GM12878 (cell line): ENCODE measurements around the gene ESRRB. TPM values are rescaled to one million over a fixed set of nuclear protein-coding genes. Genes with fewer than 3 reads are reported as not detected.

Source experiments
- CHD4 ChIP-seq: fragments of 200-600 bp; sonication (generic); IDR thresholded peaks from 2 replicates; pipeline ENCODE4 v1.6.1; 2016; ENCODE audit warnings: mild to moderate bottlenecking
- IKZF1 ChIP-seq: fragments of 450-650 bp; conservative IDR thresholded peaks from 2 replicates; pipeline ENCODE4 v1.6.1; 2017; ENCODE audit warnings: antibody characterized with exemption, mild to moderate bottlenecking
- KLF5 ChIP-seq: fragments of 450-650 bp; IDR thresholded peaks from 2 replicates; pipeline ENCODE4 v1.6.1; 2014; ENCODE audit warnings: mild to moderate bottlenecking; ENCODE audit not compliant: partially characterized antibody
- MXI1 ChIP-seq: fragments of 150-350 bp; IDR thresholded peaks from 2 replicates; pipeline ENCODE4 v1.6.1; 2011; ENCODE audit warnings: low read depth, mild to moderate bottlenecking, inconsistent platforms, low read length, improper control_type of control experiment
- PKNOX1 ChIP-seq: fragments of 450-650 bp; IDR thresholded peaks from 2 replicates; pipeline ENCODE4 v1.6.1; 2016; ENCODE audit warnings: mild to moderate bottlenecking
- SIX5 ChIP-seq: IDR thresholded peaks from 2 replicates; pipeline ENCODE4 v1.6.1; 2011; ENCODE audit warnings: mild to moderate bottlenecking, low read depth, low read length, moderate library complexity; ENCODE audit not compliant: severe bottlenecking
- ZNF384 ChIP-seq: IDR thresholded peaks from 2 replicates; pipeline ENCODE4 v1.6.1; 2012; ENCODE audit warnings: low read depth, mild to moderate bottlenecking, low read length, improper control_type of control experiment, borderline replicate concordance
- ZNF592 ChIP-seq: fragments of 450-650 bp; IDR thresholded peaks from 2 replicates; pipeline ENCODE4 v1.6.1; 2017; ENCODE audit warnings: mild to moderate bottlenecking, moderate library complexity
- polyA plus RNA-seq, 11 experiments: library from polyadenylated mRNA; depleted of rRNA in 4 of 11; unstranded in 6 of 11; stranded (reverse) in 5 of 11; fragments of >200 nt; fragmentation: Nextera tagmentation in 4 of 11; fragmentation: Illumina TruSeq in 1 of 11; extraction: Ambion mirVana in 4 of 11; extraction: Trizol in 1 of 11; gene quantifications; 1 replicate in 1 of 11; 2 replicates in 10 of 11; pipeline versions ENCODE4 v1.2.1 to v1.2.3, GENCODE V29; 2011 to 2016; ENCODE audit warnings: inconsistent platforms in 2 of 11, missing spikeins in 2 of 11, low read depth in 1 of 11
- total RNA-seq, 4 experiments: library from RNA; depleted of rRNA in 3 of 4; stranded (reverse); fragments of >200 nt in 3 of 4; fragmentation: Illumina TruSeq in 1 of 4; extraction: Trizol in 1 of 4; gene quantifications; 2 replicates each; pipeline versions ENCODE4 v1.2.1 to v1.2.3, GENCODE V29; 2013 to 2021

ESRRB gene
- total and polyA plus RNA-seq, 10 of the 15 experiments (the other 5 are each of a cell fraction or from before 2014, with no cell fraction given), result 0.03 to 0.73 (median 0.11) TPM; not detected in 6

- TF ChIP-seq ZNF592 (no peak), PKNOX1 (no peak), MXI1 (no peak), IKZF1 (no peak), KLF5 (no peak), ZNF384 (no peak), SIX5 (no peak), CHD4 (no peak)
Measured at GRCh38 chr14:76326918-76327689, 48.8 kb upstream of the ESRRB start (continued).
